Hepatocyte (in vitro differentiated cells): ENCODE results near the gene KCNJ8.

ENCODE experiments used
- CTCF ChIP-seq: fragments of 200-600 bp; sonication (generic); IDR thresholded peaks from 2 replicates; pipeline ENCODE4 v1.5.1; 2016; ENCODE audit warnings: antibody characterized with exemption, mild to moderate bottlenecking; ENCODE audit not compliant: poor library complexity
- EZH2 ChIP-seq: fragments of 200-600 bp; sonication (generic); IDR thresholded peaks from 2 replicates; pipeline ENCODE4 v1.6.1; 2016; ENCODE audit warnings: antibody characterized with exemption, mild to moderate bottlenecking, borderline replicate concordance

- TF ChIP-seq CTCF: no peak
- TF ChIP-seq EZH2: no peak
Observed at GRCh38 chr12:21731144-21731543, 43.4 kb downstream of the KCNJ8 start.
